GM18502 (cell line): Measurements from ENCODE around the gene EGFL7.

Experiments
- ATAC-seq: cut with Tn5 transposase; IDR thresholded peaks from one replicate; pipeline ENCODE4 v1.9.1; 2021; ENCODE audit warnings: mild to moderate bottlenecking; ENCODE audit not compliant: unreplicated experiment, poor library complexity

Gene EGFL7

GRCh38 chr9:136662656-136663581 lies at the start of gene EGFL7:
EGFL7 (plus strand) TSS chr9:136662916; CDS start chr9:136668283, 5,367 bp downstream.
- no peak for ATAC-seq

GRCh38 chr9:136613824-136614371 lies 48.8 kb upstream of the EGFL7 start:
- no peak for ATAC-seq

- no peak for ATAC-seq
These were observed 48.3 kb upstream of the EGFL7 start for GRCh38 chr9:136614372-136614922.

GRCh38 chr9:136614967-136615623 lies 47.6 kb upstream of the EGFL7 start:
- no peak for ATAC-seq

GRCh38 chr9:136615631-136616306 lies 46.9 kb upstream of the EGFL7 start:
- no peak for ATAC-seq

- ATAC-seq: no peak
These were observed 46.4 kb upstream of the EGFL7 start for GRCh38 chr9:136616307-136616635.

GRCh38 chr9:136616948-136617695 lies 45.6 kb upstream of the EGFL7 start:
- no peak for ATAC-seq

GRCh38 chr9:136617746-136618579 lies 44.8 kb upstream of the EGFL7 start:
- ATAC-seq: no peak

GRCh38 chr9:136618580-136619547 lies 43.9 kb upstream of the EGFL7 start:
- no peak for ATAC-seq

GRCh38 chr9:136619742-136620440 lies 42.8 kb upstream of the EGFL7 start:
- ATAC-seq: no peak

GRCh38 chr9:136620441-136621018 lies 42.2 kb upstream of the EGFL7 start:
- no peak for ATAC-seq

GRCh38 chr9:136621019-136621733 lies 41.5 kb upstream of the EGFL7 start:
- no peak for ATAC-seq

- ATAC-seq: no peak
These were observed 41.0 kb upstream of the EGFL7 start for GRCh38 chr9:136621734-136622093.

GRCh38 chr9:136622538-136622948 lies 40.2 kb upstream of the EGFL7 start:
- ATAC-seq: no peak

- no peak for ATAC-seq
These were observed 39.5 kb upstream of the EGFL7 start for GRCh38 chr9:136623016-136623841.

- ATAC-seq: no peak
These were observed 38.9 kb upstream of the EGFL7 start for GRCh38 chr9:136623842-136624183.
